ENCODE data around the gene UBE2H.
"Not testable (repeated sequence)": the region's sequence is repeated elsewhere in the genome, so short reads cannot be mapped to it uniquely, and the experiment has no call there.

Gene UBE2H

GRCh38 chr7:129870668-129871067 is 82.1 kb downstream of the UBE2H start:
- Histone ChIP-seq H3K4me3 (ENCODE audit: low read depth, low read length) (no peak overlapping the region), H3K27ac (ENCODE audit: low read depth, low read length) (no peak overlapping the region), H3K9me3 (ENCODE audit: control insufficient read depth, insufficient read depth, low read length) (no peaks in the 10 kb centered on the region), H3K27me3 (ENCODE audit: control insufficient read depth, insufficient read depth, low read length) (no peaks in the 10 kb centered on the region), H3K9ac (ENCODE audit: low read depth, low read length) (no peak overlapping the region), H3K4me1 (ENCODE audit: control insufficient read depth, insufficient read depth, low read length) (0 out of 2 replicates have a peak, but pooled peaks cover 3% of the 10 kb centered on the region), H3K36me3 (ENCODE audit: control insufficient read depth, insufficient read depth, low read length) (peaks cover 5% of the 10 kb centered on the region)

DNA sequence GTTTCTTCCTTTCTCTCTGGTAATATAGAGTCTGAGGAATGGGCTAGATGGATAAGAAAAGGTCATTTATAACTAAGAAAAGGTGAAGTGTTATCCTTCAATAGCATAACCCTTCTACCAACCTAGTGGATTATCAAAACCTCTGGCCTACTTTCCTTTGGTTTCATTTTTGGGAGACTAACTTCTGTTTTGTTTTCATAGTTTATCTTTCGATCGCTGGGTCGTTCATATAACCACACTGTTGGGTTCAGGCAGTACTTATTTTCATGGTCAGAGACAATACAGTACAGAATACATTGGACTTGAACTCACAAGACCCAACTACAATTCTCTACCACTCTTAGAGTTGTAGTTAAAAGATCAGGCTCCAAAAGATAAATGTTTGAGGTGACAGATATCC is 86.5 kb downstream of the UBE2H start:
- no peak overlapping the region for H3K27ac ChIP-seq (ENCODE audit: low read depth, low read length)
- H3K9me3 ChIP-seq (ENCODE audit: control insufficient read depth, insufficient read depth, low read length) = no peaks in the 10 kb centered on the region
- H3K4me1 ChIP-seq (ENCODE audit: control insufficient read depth, insufficient read depth, low read length) = peaks cover 15% of the 10 kb centered on the region
- no peak overlapping the region for H3K4me3 ChIP-seq (ENCODE audit: low read depth, low read length)
- no peaks in the 10 kb centered on the region for H3K36me3 ChIP-seq (ENCODE audit: control insufficient read depth, insufficient read depth, low read length)
- no peaks in the 10 kb centered on the region for H3K27me3 ChIP-seq (ENCODE audit: control insufficient read depth, insufficient read depth, low read length)
- no peak overlapping the region for H3K9ac ChIP-seq (ENCODE audit: low read depth, low read length)

- Histone ChIP-seq H3K9ac (ENCODE audit: low read depth, low read length) (no peak overlapping the region), H3K4me1 (ENCODE audit: control insufficient read depth, insufficient read depth, low read length) (peaks cover 15% of the 10 kb centered on the region), H3K27me3 (ENCODE audit: control insufficient read depth, insufficient read depth, low read length) (no peaks in the 10 kb centered on the region), H3K9me3 (ENCODE audit: control insufficient read depth, insufficient read depth, low read length) (no peaks in the 10 kb centered on the region), H3K36me3 (ENCODE audit: control insufficient read depth, insufficient read depth, low read length) (no peaks in the 10 kb centered on the region), H3K27ac (ENCODE audit: low read depth, low read length) (no peak overlapping the region), H3K4me3 (ENCODE audit: low read depth, low read length) (no peak overlapping the region)
Measured at GRCh38 chr7:129865925-129866201, 86.9 kb downstream of the UBE2H start.

DNA sequence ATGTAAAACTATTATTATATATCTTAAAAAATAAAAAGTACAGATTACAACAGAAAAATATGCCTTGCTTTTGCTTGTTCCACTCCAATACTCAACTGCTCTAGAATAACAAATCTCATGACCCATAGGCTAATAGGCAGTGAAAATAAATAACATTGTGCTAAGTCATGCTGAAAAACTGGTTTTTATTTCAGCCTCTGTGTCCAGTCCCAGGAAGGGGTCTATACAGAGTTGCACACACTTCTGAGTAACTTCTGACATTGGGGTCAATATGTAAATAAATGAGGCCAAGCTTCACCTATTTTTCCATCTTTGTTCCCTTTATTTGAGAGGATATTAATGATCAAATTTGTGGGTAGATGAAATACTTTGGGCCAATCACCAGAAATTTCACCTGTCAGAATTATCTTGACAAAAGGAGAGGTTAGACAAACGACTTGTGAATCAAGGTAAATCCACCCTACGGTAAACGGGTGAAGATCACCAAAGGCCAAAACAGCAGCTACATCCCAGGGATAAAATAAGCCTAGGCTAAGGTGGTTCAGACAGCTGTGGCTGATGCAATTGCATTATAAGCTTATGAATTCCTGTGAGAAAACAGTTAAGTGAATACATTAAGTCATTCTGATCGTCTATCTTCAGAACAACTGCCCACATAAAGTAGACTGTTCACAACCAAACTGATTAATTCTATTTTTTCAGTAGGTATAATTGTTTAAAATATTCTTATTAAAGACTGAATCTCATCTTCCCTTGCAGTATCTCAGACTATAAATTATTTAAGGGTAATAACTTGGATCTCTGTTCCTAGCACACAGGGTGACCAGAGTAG is 87.5 kb downstream of the UBE2H start:
- Histone ChIP-seq H3K27ac (ENCODE audit: low read depth, low read length) (no peak overlapping the region), H3K9me3 (ENCODE audit: control insufficient read depth, insufficient read depth, low read length) (no peaks in the 10 kb centered on the region), H3K36me3 (ENCODE audit: control insufficient read depth, insufficient read depth, low read length) (no peaks in the 10 kb centered on the region), H3K9ac (ENCODE audit: low read depth, low read length) (no peak overlapping the region), H3K27me3 (ENCODE audit: control insufficient read depth, insufficient read depth, low read length) (no peaks in the 10 kb centered on the region), H3K4me1 (ENCODE audit: control insufficient read depth, insufficient read depth, low read length) (peaks cover 16% of the 10 kb centered on the region), H3K4me3 (ENCODE audit: low read depth, low read length) (no peak overlapping the region)

- H3K9me3 ChIP-seq (ENCODE audit: control insufficient read depth, insufficient read depth, low read length); H3K27me3 ChIP-seq (ENCODE audit: control insufficient read depth, insufficient read depth, low read length); H3K36me3 ChIP-seq (ENCODE audit: control insufficient read depth, insufficient read depth, low read length); H3K27ac ChIP-seq (ENCODE audit: low read depth, low read length); H3K9ac ChIP-seq (ENCODE audit: low read depth, low read length); H3K4me3 ChIP-seq (ENCODE audit: low read depth, low read length): not testable (repeated sequence)
- H3K4me1 ChIP-seq (ENCODE audit: control insufficient read depth, insufficient read depth, low read length) = peaks cover 23% of the 10 kb centered on the region
Measured at GRCh38 chr7:129864676-129865075, 88.1 kb downstream of the UBE2H start.

DNA sequence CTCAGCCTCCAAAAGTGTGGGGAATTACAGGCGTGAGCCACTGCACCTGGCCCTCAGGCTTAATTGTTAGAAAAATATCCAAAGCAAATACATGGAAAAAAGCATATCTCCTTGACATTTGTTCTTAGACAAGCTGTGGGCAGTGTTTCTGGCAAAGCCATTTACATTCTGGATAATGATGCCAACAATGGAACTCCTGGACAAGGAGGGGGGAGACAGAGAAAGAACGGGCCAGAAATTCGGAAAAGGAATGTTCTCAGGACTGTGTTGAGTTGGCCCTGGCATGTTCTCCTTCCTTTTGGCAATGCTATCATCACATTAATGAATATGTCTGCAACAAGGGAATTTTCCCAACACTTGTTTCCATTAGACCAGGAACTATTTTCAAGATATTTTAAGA is 88.7 kb downstream of the UBE2H start:
- H3K36me3 ChIP-seq (ENCODE audit: control insufficient read depth, insufficient read depth, low read length) = no peaks in the 10 kb centered on the region
- H3K4me3 ChIP-seq (ENCODE audit: low read depth, low read length) = no peak overlapping the region
- H3K4me1 ChIP-seq (ENCODE audit: control insufficient read depth, insufficient read depth, low read length) = peaks cover 24% of the 10 kb centered on the region
- H3K27ac ChIP-seq (ENCODE audit: low read depth, low read length) = no peak overlapping the region
- no peaks in the 10 kb centered on the region for H3K9me3 ChIP-seq (ENCODE audit: control insufficient read depth, insufficient read depth, low read length)
- H3K9ac ChIP-seq (ENCODE audit: low read depth, low read length) = no peak overlapping the region
- H3K27me3 ChIP-seq (ENCODE audit: control insufficient read depth, insufficient read depth, low read length) = no peaks in the 10 kb centered on the region

- Histone ChIP-seq H3K27me3 (ENCODE audit: control insufficient read depth, insufficient read depth, low read length) (no peaks in the 10 kb centered on the region), H3K9ac (ENCODE audit: low read depth, low read length) (no peak overlapping the region), H3K9me3 (ENCODE audit: control insufficient read depth, insufficient read depth, low read length) (no peaks in the 10 kb centered on the region), H3K36me3 (ENCODE audit: control insufficient read depth, insufficient read depth, low read length) (no peaks in the 10 kb centered on the region), H3K4me1 (ENCODE audit: control insufficient read depth, insufficient read depth, low read length) (peaks cover 24% of the 10 kb centered on the region), H3K27ac (ENCODE audit: low read depth, low read length) (peak overlapping the region; percentile 45), H3K4me3 (ENCODE audit: low read depth, low read length) (no peak overlapping the region)
Measured at GRCh38 chr7:129862682-129863081, 90.1 kb downstream of the UBE2H start.

- not testable (repeated sequence) for H3K9me3 ChIP-seq (ENCODE audit: control insufficient read depth, insufficient read depth, low read length); H3K36me3 ChIP-seq (ENCODE audit: control insufficient read depth, insufficient read depth, low read length); H3K4me3 ChIP-seq (ENCODE audit: low read depth, low read length); H3K27me3 ChIP-seq (ENCODE audit: control insufficient read depth, insufficient read depth, low read length); H3K9ac ChIP-seq (ENCODE audit: low read depth, low read length); H3K27ac ChIP-seq (ENCODE audit: low read depth, low read length)
- H3K4me1 ChIP-seq (ENCODE audit: control insufficient read depth, insufficient read depth, low read length) = peaks cover 24% of the 10 kb centered on the region
Measured at GRCh38 chr7:129860784-129861183, 92.0 kb downstream of the UBE2H start.

GRCh38 chr7:129859183-129859582 is 93.6 kb downstream of the UBE2H start:
- H3K36me3 ChIP-seq (ENCODE audit: control insufficient read depth, insufficient read depth, low read length) = no peaks in the 10 kb centered on the region; the same call in 1 of the 2 replicates
- no peak overlapping the region for H3K27ac ChIP-seq (ENCODE audit: low read depth, low read length)
- no peaks in the 10 kb centered on the region for H3K9me3 ChIP-seq (ENCODE audit: control insufficient read depth, insufficient read depth, low read length)
- H3K9ac ChIP-seq (ENCODE audit: low read depth, low read length) = no peak overlapping the region
- H3K4me3 ChIP-seq (ENCODE audit: low read depth, low read length) = no peak overlapping the region
- H3K27me3 ChIP-seq (ENCODE audit: control insufficient read depth, insufficient read depth, low read length) = no peaks in the 10 kb centered on the region
- peaks cover 33% of the 10 kb centered on the region for H3K4me1 ChIP-seq (ENCODE audit: control insufficient read depth, insufficient read depth, low read length)

DNA sequence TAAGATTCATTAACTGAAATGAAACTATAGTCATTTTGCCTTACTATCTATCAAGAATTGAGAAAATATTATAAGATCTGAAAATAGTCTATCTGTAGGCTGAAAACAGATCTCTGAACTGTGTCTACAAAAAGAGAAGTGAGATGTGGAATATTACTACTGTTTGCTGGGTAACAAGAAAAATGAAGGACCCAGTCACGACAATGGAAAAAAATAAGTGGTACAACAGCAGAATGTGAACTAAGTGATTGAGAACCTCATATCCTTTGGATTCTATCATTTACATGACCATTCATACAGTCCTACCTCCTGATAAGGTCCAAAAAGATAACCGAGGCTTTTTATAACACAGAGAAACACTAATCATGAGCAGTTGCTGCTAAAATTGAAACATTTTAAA is 94.3 kb downstream of the UBE2H start:
- Histone ChIP-seq H3K27me3 (ENCODE audit: control insufficient read depth, insufficient read depth, low read length) (no peaks in the 10 kb centered on the region), H3K4me3 (ENCODE audit: low read depth, low read length) (no peak overlapping the region), H3K4me1 (ENCODE audit: control insufficient read depth, insufficient read depth, low read length) (peaks cover 35% of the 10 kb centered on the region)

GRCh38 chr7:129857313-129857712 is 95.4 kb downstream of the UBE2H start:
- Histone ChIP-seq H3K36me3 (ENCODE audit: control insufficient read depth, insufficient read depth, low read length) (no peaks in the 10 kb centered on the region; the same call in 1 of the 2 replicates), H3K9ac (ENCODE audit: low read depth, low read length) (no peak overlapping the region), H3K4me3 (ENCODE audit: low read depth, low read length) (no peak overlapping the region), H3K27ac (ENCODE audit: low read depth, low read length) (no peak overlapping the region), H3K9me3 (ENCODE audit: control insufficient read depth, insufficient read depth, low read length) (no peaks in the 10 kb centered on the region), H3K4me1 (ENCODE audit: control insufficient read depth, insufficient read depth, low read length) (peaks cover 29% of the 10 kb centered on the region; the same call in 1 of the 2 replicates), H3K27me3 (ENCODE audit: control insufficient read depth, insufficient read depth, low read length) (no peaks in the 10 kb centered on the region)

More for the DNA sequence above, 94.3 kb downstream of the UBE2H start:
- Histone ChIP-seq H3K9ac (ENCODE audit: low read depth, low read length) (no peak overlapping the region), H3K9me3 (ENCODE audit: control insufficient read depth, insufficient read depth, low read length) (no peaks in the 10 kb centered on the region), H3K36me3 (ENCODE audit: control insufficient read depth, insufficient read depth, low read length) (no peaks in the 10 kb centered on the region; the same call in 1 of the 2 replicates), H3K27ac (ENCODE audit: low read depth, low read length) (no peak overlapping the region)
